ENCODE data around the gene POLR1E. TPM values are rescaled to one million over a fixed set of nuclear protein-coding genes. Genes with fewer than 3 reads are reported as not detected.
A peak's percentile ranks its signal among the peaks of the same experiment; 100 is the strongest.
"Not testable (repeated sequence)": the region's sequence is repeated elsewhere in the genome, so short reads cannot be mapped to it uniquely, and the experiment has no call there.

The POLR1E gene
- total RNA-seq, 2 experiments from 2014 or later = 35.8 to 36.3 TPM

- Mint-ChIP-seq H3K4me3 (peak overlapping the region; percentile 64), H3K4me1 (peaks cover 11% of the 10 kb centered on the region), H3K9me3 (peaks cover 10% of the 10 kb centered on the region), H3K27me3 (peaks cover 8% of the 10 kb centered on the region), H3K36me3 (ENCODE audit: low read depth) (no peaks in the 10 kb centered on the region), H3K27ac (peak overlapping the region; percentile 85)
- ChIA-PET CTCF (no interaction called here), POLR2A (no interaction called here)
- no peak for DNase-seq
These were observed 13.6 kb upstream of the POLR1E start for GRCh38 chr9:37471942-37472684.

- H3K27me3 Mint-ChIP-seq = peaks cover 23% of the 10 kb centered on the region
- CTCF ChIA-PET; DNase-seq; H3K4me3 Mint-ChIP-seq; H3K27ac Mint-ChIP-seq; H3K36me3 Mint-ChIP-seq (ENCODE audit: low read depth); POLR2A ChIA-PET: not testable (repeated sequence)
- H3K9me3 Mint-ChIP-seq = peaks cover 10% of the 10 kb centered on the region
- H3K4me1 Mint-ChIP-seq = peaks cover 11% of the 10 kb centered on the region
These were observed 11.8 kb upstream of the POLR1E start for GRCh38 chr9:37473982-37474381.

- no peak overlapping the region for H3K4me3 Mint-ChIP-seq
- H3K27me3 Mint-ChIP-seq = peaks cover 25% of the 10 kb centered on the region
- no peak overlapping the region for H3K27ac Mint-ChIP-seq
- CTCF ChIA-PET = no interaction called here
- H3K9me3 Mint-ChIP-seq = peaks cover 10% of the 10 kb centered on the region
- H3K36me3 Mint-ChIP-seq (ENCODE audit: low read depth) = no peaks in the 10 kb centered on the region
- DNase-seq = no peak
- POLR2A ChIA-PET = no interaction called here
- peaks cover 11% of the 10 kb centered on the region for H3K4me1 Mint-ChIP-seq
These were observed 11.3 kb upstream of the POLR1E start for GRCh38 chr9:37474438-37474837.

GRCh38 chr9:37476930-37477329, 8.8 kb upstream of the POLR1E start:
- H3K9me3 Mint-ChIP-seq = peaks cover 10% of the 10 kb centered on the region
- peaks cover 36% of the 10 kb centered on the region for H3K27me3 Mint-ChIP-seq
- CTCF ChIA-PET = interaction anchor here (0.6 kb wide), 1 partner anchor 879 kb away, joined by 5 read pairs; no protein-coding TSS in a partner anchor

GRCh38 chr9:37477443-37477842, 8.3 kb upstream of the POLR1E start:
- H3K27ac Mint-ChIP-seq; H3K4me3 Mint-ChIP-seq; DNase-seq; H3K4me1 Mint-ChIP-seq; H3K36me3 Mint-ChIP-seq (ENCODE audit: low read depth); POLR2A ChIA-PET: not testable (repeated sequence)
- Mint-ChIP-seq H3K9me3 (peaks cover 10% of the 10 kb centered on the region), H3K27me3 (peaks cover 36% of the 10 kb centered on the region)
- CTCF ChIA-PET = interaction anchor here (0.6 kb wide), 1 partner anchor 880 kb away, joined by 5 read pairs; no protein-coding TSS in a partner anchor

More at GRCh38 chr9:37476930-37477329, 8.8 kb upstream of the POLR1E start:
- no peak overlapping the region for H3K4me3 Mint-ChIP-seq
- POLR2A ChIA-PET = no interaction called here
- peaks cover 7% of the 10 kb centered on the region for H3K4me1 Mint-ChIP-seq
- H3K36me3 Mint-ChIP-seq (ENCODE audit: low read depth) = no peaks in the 10 kb centered on the region
- no peak overlapping the region for H3K27ac Mint-ChIP-seq
- no peak for DNase-seq

GRCh38 chr9:37477987-37478619, 7.6 kb upstream of the POLR1E start:
- H3K4me3 Mint-ChIP-seq; POLR2A ChIA-PET; H3K4me1 Mint-ChIP-seq; H3K27ac Mint-ChIP-seq; H3K36me3 Mint-ChIP-seq (ENCODE audit: low read depth); DNase-seq: not testable (repeated sequence)
- Mint-ChIP-seq H3K9me3 (peaks cover 10% of the 10 kb centered on the region), H3K27me3 (peaks cover 36% of the 10 kb centered on the region)
- CTCF ChIA-PET = interaction anchor here (0.7 kb wide), 1 partner anchor 30 kb away, joined by 3 read pairs; no protein-coding TSS in a partner anchor

GRCh38 chr9:37480759-37481158, 5.0 kb upstream of the POLR1E start:
- CTCF ChIA-PET = no interaction called here
- no peak overlapping the region for H3K27ac Mint-ChIP-seq
- no peaks in the 10 kb centered on the region for H3K9me3 Mint-ChIP-seq

GRCh38 chr9:37486256-37486615, 488 bp downstream of the POLR1E start:
- Mint-ChIP-seq H3K9me3 (no peaks in the 10 kb centered on the region), H3K36me3 (ENCODE audit: low read depth) (peaks cover 26% of the 10 kb centered on the region)
- CTCF ChIA-PET = interaction anchor here (0.6 to 2.1 kb wide), 3 partner anchors 9 to 34 kb away, joined by 3 to 7 read pairs (median 3); no protein-coding TSS in a partner anchor

More at GRCh38 chr9:37480759-37481158, 5.0 kb upstream of the POLR1E start:
- Mint-ChIP-seq H3K4me3 (no peak overlapping the region), H3K36me3 (ENCODE audit: low read depth) (no peaks in the 10 kb centered on the region), H3K27me3 (peaks cover 33% of the 10 kb centered on the region), H3K4me1 (peaks cover 10% of the 10 kb centered on the region)
- no peak for DNase-seq
- POLR2A ChIA-PET = no interaction called here

GRCh38 chr9:37486616-37487548, 1.1 kb downstream of the POLR1E start:
- CTCF ChIA-PET = interaction anchor here (0.6 to 2.1 kb wide), 2 partner anchors 8 to 33 kb away, joined by 3 to 7 read pairs; no protein-coding TSS in a partner anchor
- peak overlapping the region; percentile 91 for H3K4me3 Mint-ChIP-seq
- peaks cover under 1% of the 10 kb centered on the region for H3K27me3 Mint-ChIP-seq
- H3K27ac Mint-ChIP-seq = peak overlapping the region; percentile 94
- POLR2A ChIA-PET = interaction anchor here (0.5 to 1.1 kb wide), 2 partner anchors 105 to 1043 kb away, joined by 4 read pairs; partner anchors contain the start of gene TOMM5
- no peak for DNase-seq
- H3K4me1 Mint-ChIP-seq = peaks cover 43% of the 10 kb centered on the region
- peaks cover 28% of the 10 kb centered on the region for H3K36me3 Mint-ChIP-seq (ENCODE audit: low read depth)
- H3K9me3 Mint-ChIP-seq = no peaks in the 10 kb centered on the region

More at GRCh38 chr9:37486256-37486615, 488 bp downstream of the POLR1E start:
- Mint-ChIP-seq H3K4me3 (peak overlapping the region; percentile 91), H3K27ac (peak overlapping the region; percentile 94), H3K4me1 (peaks cover 41% of the 10 kb centered on the region), H3K27me3 (peaks cover 6% of the 10 kb centered on the region)
- POLR2A ChIA-PET = interaction anchor here (0.5 to 1.1 kb wide), 2 partner anchors 106 to 1043 kb away, joined by 4 read pairs; partner anchors contain the start of gene TOMM5
- no peak for DNase-seq

GRCh38 chr9:37491939-37492338, 6.2 kb downstream of the POLR1E start:
- Mint-ChIP-seq H3K9me3 (no peaks in the 10 kb centered on the region), H3K4me3 (no peak overlapping the region), H3K4me1 (peaks cover 30% of the 10 kb centered on the region), H3K27me3 (no peaks in the 10 kb centered on the region), H3K36me3 (ENCODE audit: low read depth) (peaks cover 52% of the 10 kb centered on the region), H3K27ac (no peak overlapping the region)
- no peak for DNase-seq
- ChIA-PET CTCF (interaction anchor here (0.6 kb wide), 1 partner anchor 210 kb away, joined by 3 read pairs; no protein-coding TSS in a partner anchor), POLR2A (no interaction called here)

- ChIA-PET CTCF (interaction anchor here (0.8 to 2.0 kb wide), 4 partner anchors 9 to 72 kb away, joined by 3 to 7 read pairs (median 5); partner anchors contain the start of gene POLR1E), POLR2A (no interaction called here)
- Mint-ChIP-seq H3K4me1 (peaks cover 6% of the 10 kb centered on the region), H3K9me3 (no peaks in the 10 kb centered on the region), H3K36me3 (ENCODE audit: low read depth) (peaks cover 49% of the 10 kb centered on the region), H3K27me3 (no peaks in the 10 kb centered on the region), H3K27ac (no peak overlapping the region), H3K4me3 (no peak overlapping the region)
- no peak for DNase-seq
These were observed 9.8 kb downstream of the POLR1E start for GRCh38 chr9:37495571-37495970.

- peaks cover 44% of the 10 kb centered on the region for H3K36me3 Mint-ChIP-seq (ENCODE audit: low read depth)
These were observed 10.3 kb downstream of the POLR1E start for GRCh38 chr9:37496020-37496419.

More at GRCh38 chr9:37496020-37496419, 10.3 kb downstream of the POLR1E start:
- ChIA-PET CTCF (interaction anchor here (0.8 to 2.0 kb wide), 4 partner anchors 8 to 72 kb away, joined by 3 to 7 read pairs (median 5); partner anchors contain the start of gene POLR1E), POLR2A (no interaction called here)
- Mint-ChIP-seq H3K27ac (no peak overlapping the region), H3K27me3 (no peaks in the 10 kb centered on the region), H3K4me1 (peaks cover 4% of the 10 kb centered on the region), H3K4me3 (no peak overlapping the region), H3K9me3 (no peaks in the 10 kb centered on the region)
- DNase-seq = no peak

Measured in activated CD4-positive, alpha-beta T cell treated with anti-CD3 and anti-CD28 coated beads, Interleukin-2, amount 10 ng/mL, durations not matched to agents 7 days and 5 days (primary cell).